MM.1S (cell line): ENCODE measurements around the gene ZBTB43.

ENCODE experiments used
- CTCF ChIP-seq: fragments of 300-600 bp; sonication (generic); IDR thresholded peaks from 2 replicates; pipeline ENCODE4 v1.5.1; 2016; ENCODE audit warnings: antibody characterized with exemption, low read length, mixed read lengths
- EZH2 ChIP-seq: fragments of 300-600 bp; sonication (generic); optimal IDR thresholded peaks from 2 replicates; pipeline ENCODE3; 2017; ENCODE audit warnings: low read depth, mild to moderate bottlenecking, antibody characterized with exemption, low read length, mixed read lengths

GRCh38 chr9:126854734-126855133, 49.9 kb downstream of the ZBTB43 start:
- no peak for TF ChIP-seq EZH2
- TF ChIP-seq CTCF, result no peak
